Cardiac fibroblast (primary cell): ENCODE results near the gene CACYBP.

ENCODE experiments used
- DNase-seq, 2 donors: peaks; one replicate each; pipeline versions ENCODE4 v3.0.0 to v3.0.0-alpha.2; 2010; ENCODE audit warnings: low read depth in 2 of 2
- H3K4me3 ChIP-seq, 2 donors: replicated peaks in 1 of 2; 1 replicate in 1 of 2; 2 replicates in 1 of 2; pipeline ENCODE4 v1.5.1; 2011; ENCODE audit warnings: low read depth in 2 of 2, low read length in 2 of 2, mild to moderate bottlenecking in 2 of 2, moderate library complexity in 1 of 2
- TF ChIP-seq, protein P1 (sequence below): IDR thresholded peaks from one replicate; pipeline ENCODE4 v1.5.1; 2011; ENCODE audit warnings: low read depth, mild to moderate bottlenecking, low read length, inconsistent platforms

Gene CACYBP

DNA sequence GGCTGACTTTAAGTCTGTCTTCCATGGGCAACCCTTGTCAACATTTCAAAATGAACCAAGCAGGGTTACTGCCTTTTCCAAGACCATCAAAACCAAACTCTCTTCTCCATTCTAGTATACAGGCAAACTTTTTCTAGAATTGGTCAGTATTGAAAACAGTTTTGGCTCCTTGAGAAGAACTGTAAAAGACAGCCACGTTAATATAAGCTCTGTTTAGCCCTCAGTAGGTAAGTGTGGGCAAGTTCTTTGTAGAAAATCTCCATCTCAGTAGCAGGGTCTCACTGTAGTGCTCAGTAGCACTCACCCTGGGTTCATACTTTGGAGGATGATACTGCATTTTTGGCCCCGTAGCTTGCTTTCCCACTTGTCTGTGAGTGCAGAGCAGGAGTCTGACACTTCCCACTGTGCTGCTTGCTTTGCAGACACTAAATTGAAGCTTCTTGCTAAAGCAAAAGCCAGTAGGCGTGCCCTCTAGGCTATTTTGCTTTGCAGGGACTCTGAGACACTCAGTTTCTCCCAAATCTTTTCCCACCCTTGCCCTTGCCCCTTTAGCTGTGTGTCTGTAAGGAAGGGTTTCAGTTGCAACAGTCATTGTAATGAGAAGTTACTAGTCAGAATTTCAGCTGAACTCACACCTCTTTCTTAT lies 34.3 kb upstream of the CACYBP start:
- TF ChIP-seq, protein P1, sequence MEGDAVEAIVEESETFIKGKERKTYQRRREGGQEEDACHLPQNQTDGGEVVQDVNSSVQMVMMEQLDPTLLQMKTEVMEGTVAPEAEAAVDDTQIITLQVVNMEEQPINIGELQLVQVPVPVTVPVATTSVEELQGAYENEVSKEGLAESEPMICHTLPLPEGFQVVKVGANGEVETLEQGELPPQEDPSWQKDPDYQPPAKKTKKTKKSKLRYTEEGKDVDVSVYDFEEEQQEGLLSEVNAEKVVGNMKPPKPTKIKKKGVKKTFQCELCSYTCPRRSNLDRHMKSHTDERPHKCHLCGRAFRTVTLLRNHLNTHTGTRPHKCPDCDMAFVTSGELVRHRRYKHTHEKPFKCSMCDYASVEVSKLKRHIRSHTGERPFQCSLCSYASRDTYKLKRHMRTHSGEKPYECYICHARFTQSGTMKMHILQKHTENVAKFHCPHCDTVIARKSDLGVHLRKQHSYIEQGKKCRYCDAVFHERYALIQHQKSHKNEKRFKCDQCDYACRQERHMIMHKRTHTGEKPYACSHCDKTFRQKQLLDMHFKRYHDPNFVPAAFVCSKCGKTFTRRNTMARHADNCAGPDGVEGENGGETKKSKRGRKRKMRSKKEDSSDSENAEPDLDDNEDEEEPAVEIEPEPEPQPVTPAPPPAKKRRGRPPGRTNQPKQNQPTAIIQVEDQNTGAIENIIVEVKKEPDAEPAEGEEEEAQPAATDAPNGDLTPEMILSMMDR: no peak
- no peak overlapping the region for H3K4me3 ChIP-seq
- DNase-seq: no peak

DNA sequence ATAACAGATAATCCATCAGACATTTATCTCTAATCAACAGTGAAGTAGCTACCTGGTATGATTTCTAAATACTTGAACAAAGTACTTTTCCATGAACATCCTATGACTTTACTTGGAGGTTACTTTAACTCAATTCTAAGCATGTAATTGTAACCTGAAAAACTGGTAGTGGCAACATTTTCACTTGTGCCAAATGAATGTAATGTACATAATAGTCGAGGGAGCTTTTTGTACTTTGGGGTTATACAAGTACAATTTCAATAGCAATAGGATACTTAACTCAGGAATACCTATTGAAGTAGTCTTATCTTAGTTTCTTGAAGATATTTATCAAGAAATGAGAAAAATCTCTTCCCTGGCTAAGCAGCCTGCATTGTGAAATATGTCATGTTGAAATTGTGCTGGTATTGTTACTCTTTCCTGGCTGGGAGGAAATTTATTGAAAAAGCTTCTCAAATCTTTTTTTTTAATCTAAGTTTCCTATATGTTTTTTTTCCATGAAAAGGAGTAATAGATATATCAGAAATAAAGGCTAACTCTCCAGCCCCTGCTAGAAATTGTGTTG lies 33.7 kb upstream of the CACYBP start:
- DNase-seq: peak in 1 of 2 donors; percentile 43
- no peak overlapping the region for H3K4me3 ChIP-seq
- TF ChIP-seq, protein P1: no peak

DNA sequence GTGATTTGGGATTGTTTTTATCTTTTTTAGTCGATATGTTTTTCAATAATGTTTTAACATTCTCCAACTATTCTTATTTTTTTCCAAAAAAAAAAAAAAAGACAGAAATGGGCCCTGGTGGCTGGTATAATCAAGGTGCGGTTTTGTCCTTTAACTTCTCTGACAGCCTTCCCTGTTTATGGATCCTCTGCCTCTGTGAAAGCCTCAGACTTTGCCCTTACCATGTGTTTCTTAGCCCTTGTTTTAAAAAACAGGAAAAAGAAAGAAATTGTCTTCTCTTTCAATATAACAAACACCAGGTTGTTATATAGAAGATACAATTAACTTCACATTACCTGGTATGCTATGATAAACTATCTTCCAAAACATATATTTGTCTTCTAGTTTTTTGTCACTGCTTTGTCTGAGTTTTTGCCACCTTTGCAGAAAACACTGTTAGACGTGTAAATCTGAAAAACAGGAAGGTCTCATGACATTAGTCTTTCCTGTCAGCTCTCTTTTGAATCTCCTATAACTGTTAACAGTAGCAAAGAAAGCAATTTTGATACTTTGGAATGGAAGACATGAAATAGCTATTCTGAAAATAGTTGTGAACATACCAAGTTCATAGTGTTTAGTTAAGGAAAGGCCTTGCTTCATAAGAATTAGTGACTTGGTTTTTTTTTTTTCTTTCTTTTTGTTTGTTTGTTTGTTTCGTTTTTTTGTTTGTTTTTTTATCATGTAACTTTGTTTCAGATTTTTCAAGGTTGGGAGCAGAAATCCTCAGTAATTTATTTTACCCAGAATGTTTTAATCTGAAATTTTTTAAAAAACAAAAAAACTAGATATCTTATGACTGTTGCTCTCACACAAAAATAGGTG lies 31.7 kb upstream of the CACYBP start:
- TF ChIP-seq, protein P1: no peak
- H3K4me3 ChIP-seq: no peak overlapping the region
- no peak for DNase-seq

DNA sequence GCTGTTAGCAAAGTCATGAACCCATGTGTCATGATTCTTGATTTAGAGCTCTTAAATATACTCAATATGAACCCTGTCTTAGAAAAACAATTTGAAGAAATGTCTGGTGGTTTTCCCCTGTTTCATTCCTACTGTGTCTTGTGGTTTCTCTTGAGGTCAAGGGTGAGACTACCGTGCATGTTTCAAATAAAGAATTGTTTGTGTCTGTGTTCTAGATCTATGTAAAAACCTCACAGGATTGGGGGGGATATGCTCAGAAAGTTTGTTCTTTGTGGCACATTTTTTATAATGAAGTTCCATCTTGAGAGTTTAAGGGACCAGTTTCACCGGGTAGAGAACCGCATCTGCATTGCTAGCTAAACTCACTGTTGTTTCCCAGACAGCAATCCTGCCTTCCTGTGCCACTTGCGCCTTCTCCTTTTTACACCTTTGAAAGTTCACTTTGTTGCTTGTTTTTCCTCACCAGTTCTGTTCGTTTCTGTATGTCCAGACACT lies 30.9 kb upstream of the CACYBP start:
- peak; percentile 52 to 89 for DNase-seq
- H3K4me3 ChIP-seq: no peak overlapping the region
- TF ChIP-seq, protein P1: no peak

DNA sequence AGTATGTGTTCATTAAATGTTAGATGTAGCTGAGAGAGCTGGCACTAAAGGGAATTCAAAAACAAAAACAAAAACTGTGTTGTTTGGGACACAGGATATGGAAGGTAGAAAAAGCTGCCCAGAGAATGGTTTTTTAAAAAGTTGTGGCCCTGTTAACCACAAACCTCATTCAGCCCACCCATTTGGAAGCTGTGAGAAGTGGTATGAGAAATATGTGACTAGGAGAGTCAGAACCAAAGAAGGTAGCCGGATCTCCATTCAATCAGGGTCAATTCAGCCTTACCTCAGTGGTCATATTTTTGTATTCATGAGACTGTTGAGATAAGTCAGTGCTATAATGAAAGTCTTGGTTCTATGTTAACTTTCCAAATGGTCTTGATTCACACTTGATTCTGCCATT lies 29.8 kb upstream of the CACYBP start:
- H3K4me3 ChIP-seq: no peak overlapping the region
- TF ChIP-seq, protein P1: no peak
- peak in 1 of 2 donors; percentile 31 for DNase-seq

DNA sequence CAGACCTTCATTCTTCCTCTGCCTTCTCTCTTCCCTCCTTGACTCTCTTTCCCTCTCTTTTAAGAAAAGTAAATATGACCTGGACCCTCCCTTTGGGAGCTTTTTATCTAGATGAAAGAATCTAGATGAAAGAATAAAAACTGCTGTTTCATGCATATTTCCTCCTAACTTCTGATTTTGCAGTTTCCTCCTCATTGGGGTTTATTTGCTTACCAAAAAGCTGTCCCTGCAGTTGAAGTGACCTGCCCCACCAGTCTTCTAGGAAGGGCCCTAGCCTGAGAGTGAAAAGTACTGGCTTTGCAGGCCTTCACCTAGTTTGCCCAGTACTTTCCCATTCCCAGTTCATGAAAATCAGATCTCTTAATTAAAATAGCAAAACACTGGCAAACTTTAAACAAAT lies 28.3 kb upstream of the CACYBP start:
- TF ChIP-seq, protein P1: no peak
- DNase-seq: no peak
- no peak overlapping the region for H3K4me3 ChIP-seq
